GM12891 (cell line): ENCODE results near the gene KLHL7.

ENCODE experiments used
- DNase-seq: peaks from one replicate; pipeline ENCODE4 v3.0.0; 2011; ENCODE audit warnings: low spot score; ENCODE audit not compliant: insufficient read length
- FAIRE-seq: peaks from 2 replicates; lab custom pipeline; 2011; peaks lifted over from hg19 to GRCh38; lab: Jason Lieb, UNC
- PAX5 ChIP-seq: IDR thresholded peaks from 2 replicates; pipeline ENCODE4 v1.6.1; 2011; ENCODE audit warnings: low read length, moderate library complexity, mild to moderate bottlenecking; ENCODE audit not compliant: insufficient read depth, severe bottlenecking
- POLR2A ChIP-seq: IDR thresholded peaks from 2 replicates; pipeline ENCODE4 v1.6.1; 2011; ENCODE audit warnings: low read depth, low read length, control low read depth
- POLR2AphosphoS5 ChIP-seq: IDR thresholded peaks from 2 replicates; pipeline ENCODE4 v1.6.1; 2011; ENCODE audit warnings: low read depth, low read length, control low read depth
- POU2F2 ChIP-seq: IDR thresholded peaks from 2 replicates; pipeline ENCODE4 v1.6.1; 2011; ENCODE audit warnings: low read depth, mild to moderate bottlenecking, control low read depth, low read length, moderate library complexity
- SPI1 ChIP-seq: IDR thresholded peaks from 2 replicates; pipeline ENCODE4 v1.6.1; 2011; ENCODE audit warnings: low read depth, low read length, control low read depth
- TAF1 ChIP-seq: IDR thresholded peaks from 2 replicates; pipeline ENCODE4 v1.6.1; 2011; ENCODE audit warnings: low read depth, low read length, control low read depth

KLHL7 gene

DNA sequence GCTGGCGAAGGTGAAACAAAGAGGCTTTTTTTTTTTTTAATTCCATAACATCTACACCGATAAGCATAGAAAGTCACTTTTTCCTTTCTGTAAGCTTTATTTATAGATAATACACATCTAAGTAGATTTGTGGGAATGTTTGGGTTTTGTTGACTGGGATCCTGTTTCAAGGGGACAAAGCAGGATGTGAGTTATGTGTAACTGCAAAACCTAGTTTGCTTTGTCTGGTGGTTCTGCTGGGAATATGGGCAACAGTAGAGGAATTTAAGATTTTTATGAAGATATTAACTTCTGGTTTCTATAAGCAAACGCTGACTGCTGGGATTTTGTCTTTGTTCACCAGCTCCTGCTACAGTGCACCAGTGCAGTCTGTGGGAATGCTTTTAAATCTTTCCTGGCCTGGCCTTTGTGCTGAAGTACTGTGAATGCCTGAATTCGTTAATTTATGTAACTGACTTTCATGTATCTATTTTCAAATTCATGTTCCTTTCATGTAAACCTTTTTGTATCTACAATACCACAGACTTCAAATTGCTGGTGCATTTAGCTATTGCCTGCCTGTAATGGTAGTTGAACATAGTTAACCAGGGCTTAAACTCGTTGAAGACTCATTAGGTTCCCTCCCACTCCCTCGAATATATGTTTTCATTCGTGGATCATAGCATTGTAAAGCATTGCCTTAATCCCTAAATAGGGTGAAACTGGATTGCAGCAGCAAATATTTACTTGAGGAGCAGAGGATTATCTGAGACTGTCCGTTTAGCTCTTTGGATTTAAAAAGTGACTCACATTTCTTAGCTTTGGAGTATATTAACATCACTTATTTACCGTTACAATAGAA, 1.5 kb downstream of the KLHL7 start:
- TF ChIP-seq SPI1 (no peak), POU2F2 (no peak), POLR2AphosphoS5 (no peak), TAF1 (no peak), POLR2A (no peak), PAX5 (no peak)
- FAIRE-seq (peak; percentile 35), DNase-seq (no peak)

DNA sequence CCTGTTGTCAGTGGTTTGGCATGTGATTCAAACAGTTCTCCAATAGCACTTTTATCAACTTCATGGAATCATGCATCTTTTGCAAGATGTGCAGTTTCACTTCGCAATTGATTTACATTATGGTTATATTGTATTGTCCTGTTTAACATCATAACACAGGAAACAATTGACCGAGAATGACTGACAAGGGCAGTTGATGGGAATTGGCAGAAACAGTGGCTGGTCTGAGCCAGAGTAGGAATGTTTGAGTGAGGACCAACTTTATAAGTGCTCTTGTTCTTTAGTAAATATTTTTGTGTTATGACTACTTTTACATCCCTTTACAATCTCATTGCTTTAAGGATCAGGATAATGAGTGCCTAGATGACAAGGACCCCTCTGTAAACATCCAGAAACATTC, 2.2 kb downstream of the KLHL7 start:
- no peak for FAIRE-seq
- DNase-seq, result no peak
- TF ChIP-seq TAF1, result no peak
- no peak for TF ChIP-seq POLR2AphosphoS5
- no peak for TF ChIP-seq POU2F2

DNA sequence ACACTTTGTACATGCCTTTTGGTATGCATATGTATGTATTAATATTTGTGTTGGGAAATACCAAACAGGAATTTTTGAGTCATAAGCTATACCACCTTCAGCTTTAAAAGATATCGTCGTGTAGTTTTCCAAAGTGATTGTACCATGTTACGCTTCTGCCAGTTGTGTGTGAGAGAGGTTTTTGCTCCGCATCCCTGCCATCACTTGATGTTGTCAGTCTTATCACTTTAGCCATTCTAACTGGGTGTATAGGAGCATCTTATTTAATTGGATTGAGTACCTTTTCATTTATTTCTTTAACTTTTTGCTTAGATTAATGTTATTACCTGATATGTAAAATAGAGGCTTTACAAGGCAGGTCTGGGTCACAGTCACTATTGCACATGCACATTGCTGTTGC, 3.4 kb downstream of the KLHL7 start:
- DNase-seq (no peak), FAIRE-seq (no peak)
- no peak for TF ChIP-seq PAX5
- no peak for TF ChIP-seq SPI1
- no peak for TF ChIP-seq TAF1
- no peak for TF ChIP-seq POLR2AphosphoS5
- TF ChIP-seq POU2F2, result no peak
- no peak for TF ChIP-seq POLR2A

DNA sequence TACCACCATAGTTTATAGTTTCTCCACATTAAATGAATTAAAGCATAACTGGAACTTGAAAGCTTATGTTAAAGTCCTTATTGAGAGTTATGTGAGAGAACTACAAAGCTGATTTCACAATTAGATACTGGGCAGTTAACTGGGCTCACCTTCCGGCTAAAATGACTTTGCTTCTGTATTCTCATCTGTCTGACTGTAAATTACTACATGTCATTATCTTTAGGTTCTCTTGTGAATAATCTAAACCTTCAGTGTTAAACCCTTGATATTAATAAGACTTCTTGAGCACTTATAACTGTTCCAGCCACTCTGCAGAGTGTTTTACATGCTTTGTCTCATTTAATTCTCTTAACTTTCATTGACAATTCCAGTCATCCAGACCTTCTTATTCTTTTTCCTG, 3.9 kb downstream of the KLHL7 start:
- DNase-seq, result no peak
- FAIRE-seq, result no peak
- no peak for TF ChIP-seq SPI1
- no peak for TF ChIP-seq POLR2AphosphoS5
- TF ChIP-seq TAF1, result no peak
- TF ChIP-seq POLR2A, result no peak
- TF ChIP-seq POU2F2, result no peak
- no peak for TF ChIP-seq PAX5

DNA sequence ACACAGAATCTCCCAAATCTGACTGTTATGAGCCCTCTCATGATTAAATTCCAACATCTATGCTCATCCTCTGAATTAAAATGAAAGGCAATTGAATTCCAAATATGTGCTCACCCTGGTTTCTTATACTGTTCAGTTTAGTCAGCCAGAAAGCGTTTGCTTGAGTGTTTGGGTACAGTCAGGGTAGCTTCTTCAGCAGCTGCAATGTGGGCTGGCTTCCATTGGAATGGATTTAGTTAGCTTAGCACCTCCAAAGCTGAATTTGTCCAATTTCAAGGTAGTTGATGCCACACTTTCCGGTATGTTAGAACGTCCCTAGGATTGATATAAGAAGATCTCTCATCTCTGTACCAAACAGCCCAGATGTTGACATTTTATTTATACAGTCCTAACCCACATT, 9.3 kb downstream of the KLHL7 start:
- DNase-seq (no peak), FAIRE-seq (no peak)
- TF ChIP-seq PAX5 (no peak), TAF1 (no peak), POU2F2 (no peak), POLR2A (no peak), SPI1 (no peak), POLR2AphosphoS5 (no peak)

DNA sequence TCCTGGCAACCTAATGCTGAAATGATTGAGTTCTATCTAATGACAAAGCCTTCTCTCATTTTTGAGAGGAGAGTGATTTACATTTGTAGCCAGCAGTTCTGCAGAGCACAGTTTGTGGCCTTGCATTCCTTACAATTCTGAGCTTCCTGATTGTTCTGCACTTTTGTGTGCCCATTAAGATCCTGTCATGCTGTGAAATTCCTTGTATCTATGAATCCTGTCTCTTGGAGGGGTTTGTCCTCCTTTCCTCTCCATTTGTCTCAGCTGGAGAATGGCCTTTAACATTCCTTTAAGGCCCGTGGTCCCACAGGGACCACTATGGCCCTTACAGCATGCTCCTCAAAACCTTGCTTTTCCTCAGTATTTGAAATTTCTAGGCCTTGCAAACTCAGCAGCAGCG, 10.4 kb downstream of the KLHL7 start:
- DNase-seq (no peak), FAIRE-seq (no peak)
- TF ChIP-seq POLR2AphosphoS5 (no peak), PAX5 (no peak), POU2F2 (no peak), TAF1 (no peak), SPI1 (no peak), POLR2A (no peak)

DNA sequence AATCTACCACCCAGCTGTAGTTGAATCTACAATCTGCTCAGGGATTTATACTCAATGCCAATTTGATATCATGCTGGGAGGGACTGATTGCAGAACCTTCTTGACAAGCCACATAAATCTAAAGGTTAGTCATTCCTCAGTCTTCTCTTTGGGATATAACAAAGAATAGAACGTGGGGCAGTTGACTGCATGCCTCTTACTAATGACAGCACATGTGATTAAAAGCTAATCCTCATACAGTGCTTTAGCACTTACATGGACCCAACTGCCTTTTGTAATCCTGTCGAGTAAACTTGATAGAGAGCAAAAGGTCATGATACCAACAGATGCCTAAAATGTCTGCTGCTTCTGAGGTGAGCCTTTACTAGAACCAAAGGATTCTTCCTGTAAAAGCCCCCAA, 12.3 kb downstream of the KLHL7 start:
- DNase-seq (no peak), FAIRE-seq (no peak)
- TF ChIP-seq POU2F2 (no peak), TAF1 (no peak), POLR2A (no peak), PAX5 (no peak), POLR2AphosphoS5 (no peak), SPI1 (no peak)

DNA sequence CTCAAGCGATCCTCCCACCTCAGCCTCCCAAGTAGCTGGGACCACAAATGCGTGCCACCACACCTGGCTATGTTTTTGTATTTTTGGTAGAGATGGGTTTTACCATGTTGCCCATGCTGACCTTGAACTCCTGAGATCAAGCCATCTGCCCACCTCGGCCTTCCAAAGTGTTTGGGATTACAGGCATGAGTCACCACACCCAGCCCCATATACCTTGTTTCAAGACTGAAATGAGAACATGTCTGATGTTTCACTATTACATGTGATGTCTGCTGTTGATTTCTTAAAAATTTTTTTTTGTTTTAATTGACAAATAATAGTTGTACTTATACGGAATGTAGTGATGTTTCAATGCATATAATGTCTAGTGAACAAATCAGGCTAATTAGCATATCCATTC, 14.5 kb downstream of the KLHL7 start:
- peak; percentile 23 for FAIRE-seq
- DNase-seq, result no peak
- TF ChIP-seq POLR2A, result no peak
- TF ChIP-seq TAF1, result no peak
- no peak for TF ChIP-seq POLR2AphosphoS5
- TF ChIP-seq PAX5, result no peak
- TF ChIP-seq POU2F2, result no peak
- no peak for TF ChIP-seq SPI1

DNA sequence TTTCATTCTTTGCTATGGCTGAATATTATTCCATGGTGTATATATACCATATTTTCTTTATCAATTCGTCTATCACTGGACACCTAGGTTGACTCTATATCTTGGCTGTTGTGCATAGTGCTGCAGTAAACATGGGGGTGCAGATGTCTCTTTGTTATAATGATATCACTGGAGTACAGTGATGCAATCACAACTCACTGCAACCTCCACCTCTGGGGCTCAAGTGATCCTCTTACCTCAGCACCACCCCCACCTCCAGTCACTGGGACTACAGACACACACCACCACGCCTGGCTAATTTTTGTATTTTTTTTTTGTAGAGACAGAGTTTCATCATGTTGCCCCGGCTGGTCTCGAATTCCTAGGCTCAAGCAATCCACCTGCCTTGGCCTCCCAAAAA, 15.6 kb downstream of the KLHL7 start:
- no peak for DNase-seq
- FAIRE-seq, result no peak
- TF ChIP-seq PAX5 (no peak), POLR2AphosphoS5 (no peak), SPI1 (no peak), TAF1 (no peak), POLR2A (no peak), POU2F2 (no peak)

DNA sequence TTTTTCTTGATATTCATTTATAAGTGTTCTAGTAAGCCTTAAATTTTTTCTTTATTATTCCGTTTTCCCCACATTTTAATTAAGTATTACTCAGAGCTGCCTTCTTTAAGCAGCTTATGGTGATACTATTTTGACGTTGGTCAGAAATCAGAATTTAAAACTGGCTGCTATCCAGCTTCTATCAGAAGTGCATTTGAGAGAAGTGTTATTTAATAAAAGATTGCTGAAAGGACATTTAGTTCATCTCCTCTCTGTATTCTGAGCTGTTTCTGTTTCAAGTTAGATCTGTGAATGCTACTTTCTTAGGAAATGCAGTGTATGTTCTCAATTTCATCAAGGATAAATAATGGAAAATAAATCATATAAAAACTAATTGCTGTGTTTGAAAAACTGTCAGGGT, 17.4 kb downstream of the KLHL7 start:
- TF ChIP-seq TAF1, result no peak
- TF ChIP-seq POLR2AphosphoS5, result no peak
- no peak for TF ChIP-seq POLR2A
- TF ChIP-seq POU2F2, result no peak
- TF ChIP-seq PAX5, result no peak
- no peak for TF ChIP-seq SPI1
- DNase-seq (no peak), FAIRE-seq (no peak)
